Neutrophil (primary cell): ENCODE data around the gene MEIKIN.
A peak's percentile ranks its signal among the peaks of the same experiment; 100 is the strongest.

ENCODE experiments used
- H3K27ac ChIP-seq: fragments of 200-600 bp; sonication (generic); 2 replicates; pipeline ENCODE4 v1.5.1; 2016; ENCODE audit warnings: mild to moderate bottlenecking, moderate library complexity
- H3K27me3 ChIP-seq: fragments of 200-600 bp; sonication (generic); 2 replicates; pipeline ENCODE4 v1.6.0; 2016; ENCODE audit warnings: mild to moderate bottlenecking
- H3K36me3 ChIP-seq: fragments of 200-600 bp; sonication (generic); 2 replicates; pipeline ENCODE4 v1.5.1; 2017
- H3K4me1 ChIP-seq, 2 experiments: fragments of 200-600 bp in 1 of 2; sonication (generic) in 1 of 2; 1 replicate in 1 of 2; 2 replicates in 1 of 2; pipeline versions ENCODE4 v1.5.1 to v1.6.1; 2013 to 2016; ENCODE audit warnings: low read depth in 1 of 2, low read length in 1 of 2, mild to moderate bottlenecking in 1 of 2, moderate library complexity in 1 of 2; ENCODE audit not compliant: control insufficient read depth in 1 of 2, insufficient read depth in 1 of 2
- H3K4me3 ChIP-seq, 2 experiments: fragments of 200-600 bp in 1 of 2; sonication (generic) in 1 of 2; 1 replicate in 1 of 2; 2 replicates in 1 of 2; pipeline ENCODE4 v1.5.1; 2013 to 2016; ENCODE audit warnings: low read depth in 1 of 2, low read length in 1 of 2, mild to moderate bottlenecking in 1 of 2, moderate library complexity in 1 of 2
- H3K9me3 ChIP-seq: fragments of 200-600 bp; sonication (generic); 2 replicates; pipeline ENCODE4 v1.5.1; 2016
- CTCF ChIP-seq: fragments of 200-600 bp; sonication (generic); IDR thresholded peaks from 2 replicates; pipeline ENCODE4 v1.5.1; 2016; ENCODE audit warnings: antibody characterized with exemption

The MEIKIN gene

GRCh38 chr5:131757830-131758519, 187.5 kb downstream of the MEIKIN start:
- Histone ChIP-seq H3K27ac (peak overlapping the region; percentile 37), H3K9me3 (no peaks in the 10 kb centered on the region), H3K4me3 (no peak overlapping the region), H3K27me3 (no peaks in the 10 kb centered on the region), H3K4me1 (peaks cover 0 to under 1% of the 10 kb centered on the region in 2 experiments), H3K36me3 (no peaks in the 10 kb centered on the region)
- no peak for TF ChIP-seq CTCF
